ENCODE measurements around the gene RPLP2.
A peak's percentile ranks its signal among the peaks of the same experiment; 100 is the strongest.

RPLP2 gene

GRCh38 chr11:833114-833791 lies 23.5 kb downstream of the RPLP2 start:
- DNase-seq (ENCODE audit: low read depth in 1 of 2, low spot score in 1 of 2), result no peak

- no peak for DNase-seq (ENCODE audit: low read depth in 1 of 2, low spot score in 1 of 2)
Measured at GRCh38 chr11:833849-834311, 24.1 kb downstream of the RPLP2 start.

- no peak for DNase-seq (ENCODE audit: low read depth in 1 of 2, low spot score in 1 of 2)
Measured at GRCh38 chr11:834371-835316, 24.9 kb downstream of the RPLP2 start.

GRCh38 chr11:836274-836673 lies 26.5 kb downstream of the RPLP2 start:
- no peak for DNase-seq (ENCODE audit: low read depth in 1 of 2, low spot score in 1 of 2)

- DNase-seq (ENCODE audit: low read depth in 1 of 2, low spot score in 1 of 2), result no peak
Measured at GRCh38 chr11:836700-837099, 26.9 kb downstream of the RPLP2 start.

GRCh38 chr11:837189-837989 lies 27.6 kb downstream of the RPLP2 start:
- no peak for DNase-seq (ENCODE audit: low read depth in 1 of 2, low spot score in 1 of 2)

GRCh38 chr11:837990-838307 lies 28.2 kb downstream of the RPLP2 start:
- no peak for DNase-seq (ENCODE audit: low read depth in 1 of 2, low spot score in 1 of 2)

- DNase-seq (ENCODE audit: low read depth in 1 of 2, low spot score in 1 of 2), result no peak
Measured at GRCh38 chr11:838441-839279, 28.9 kb downstream of the RPLP2 start.

- DNase-seq (ENCODE audit: low read depth in 1 of 2, low spot score in 1 of 2), result no peak
Measured at GRCh38 chr11:839280-839623, 29.5 kb downstream of the RPLP2 start.

- no peak for DNase-seq (ENCODE audit: low read depth in 1 of 2, low spot score in 1 of 2)
Measured at GRCh38 chr11:839875-840617, 30.3 kb downstream of the RPLP2 start.

- no peak for DNase-seq (ENCODE audit: low read depth in 1 of 2, low spot score in 1 of 2)
Measured at GRCh38 chr11:841981-842369, 32.2 kb downstream of the RPLP2 start.

- DNase-seq (ENCODE audit: low read depth in 1 of 2, low spot score in 1 of 2), result peak; percentile 80 to 81
Measured at GRCh38 chr11:842370-843002, 32.7 kb downstream of the RPLP2 start, which contains the start of the genes POLR2L and TSPAN4. TSS of gene POLR2L (minus strand) at chr11:842529. CDS start at chr11:842508, 21 bp downstream. TSS of gene TSPAN4 (plus strand) at chr11:842852. CDS start at chr11:850305, 7,453 bp downstream.

- DNase-seq (ENCODE audit: low read depth in 1 of 2, low spot score in 1 of 2), result no peak
Measured at GRCh38 chr11:843086-843734, 33.4 kb downstream of the RPLP2 start.

GRCh38 chr11:843818-844692 lies 34.3 kb downstream of the RPLP2 start:
- no peak for DNase-seq (ENCODE audit: low read depth in 1 of 2, low spot score in 1 of 2)

- no peak for DNase-seq (ENCODE audit: low read depth in 1 of 2, low spot score in 1 of 2)
Measured at GRCh38 chr11:844693-845644, 35.2 kb downstream of the RPLP2 start.

- DNase-seq (ENCODE audit: low read depth in 1 of 2, low spot score in 1 of 2), result no peak
Measured at GRCh38 chr11:845872-846495, 36.2 kb downstream of the RPLP2 start.
